GM12892 (cell line): ENCODE data around the gene C6orf136.

ENCODE experiments used
- POLR2A ChIP-seq: IDR thresholded peaks from 2 replicates; pipeline ENCODE4 v1.6.1; 2011; ENCODE audit warnings: low read depth, low read length, control low read depth
- POLR2AphosphoS5 ChIP-seq: IDR thresholded peaks from 2 replicates; pipeline ENCODE4 v1.6.1; 2011; ENCODE audit warnings: low read depth, low read length, control low read depth
- TAF1 ChIP-seq: IDR thresholded peaks from 2 replicates; pipeline ENCODE4 v1.6.1; 2011; ENCODE audit warnings: low read depth, mild to moderate bottlenecking, control low read depth, low read length, borderline replicate concordance

DNA sequence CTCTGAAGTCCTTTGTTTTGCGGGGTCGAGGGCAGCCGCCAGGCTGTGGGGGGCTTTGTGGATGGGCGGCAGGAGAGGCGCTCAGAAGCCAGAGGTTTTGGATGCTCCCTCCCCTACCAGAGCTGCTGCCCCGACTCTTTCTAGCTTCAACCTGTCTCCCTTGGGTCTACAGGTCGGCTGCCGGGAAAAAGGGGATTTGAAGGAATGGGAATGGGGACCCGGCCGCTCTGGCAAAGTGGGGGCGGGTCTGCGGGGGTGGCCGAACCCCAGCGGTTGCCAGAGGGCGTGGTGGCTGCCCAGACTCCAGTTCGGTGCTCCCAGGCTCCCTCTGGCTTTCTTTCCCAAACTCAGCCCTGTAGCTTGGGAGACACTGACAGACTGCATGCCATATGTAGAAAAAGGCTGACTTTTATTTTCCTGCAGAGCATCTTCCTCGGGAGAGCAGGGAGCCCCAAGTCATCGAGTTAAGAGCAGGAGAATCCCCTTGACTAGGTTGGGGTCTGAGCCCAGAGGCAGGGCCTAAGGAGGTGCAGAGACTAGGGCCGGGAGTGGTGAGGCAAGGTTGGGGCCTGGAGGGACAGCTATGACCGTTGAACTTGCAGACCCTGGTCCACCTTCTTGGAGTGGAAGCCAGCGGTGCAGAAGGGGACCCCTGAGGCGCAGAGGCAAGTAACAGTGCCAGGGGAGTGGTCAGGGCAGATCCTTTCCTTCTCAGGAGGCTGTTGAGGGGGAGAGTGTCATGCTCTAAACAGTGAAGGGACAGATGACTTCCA lies 40.9 kb downstream of the C6orf136 start:
- no peak for TF ChIP-seq POLR2A
- TF ChIP-seq POLR2AphosphoS5, result no peak
- 0 out of 2 replicates have a peak, but pooled peaks have one; percentile 32 for TF ChIP-seq TAF1
